Rectal smooth muscle tissue (tissue), 1 donor: ENCODE measurements around the gene SGO2.
"Not testable (repeated sequence)": the region's sequence is repeated elsewhere in the genome, so short reads cannot be mapped to it uniquely, and the experiment has no call there.

ENCODE experiments used
- H3K27ac ChIP-seq: one replicate; pipeline ENCODE4 v1.7.0; 2013; ENCODE audit warnings: low read depth, low read length, inconsistent platforms
- H3K27me3 ChIP-seq: one replicate; pipeline ENCODE4 v1.7.0; 2013; ENCODE audit warnings: low read length; ENCODE audit not compliant: control insufficient read depth, insufficient read depth
- H3K36me3 ChIP-seq: one replicate; pipeline ENCODE4 v1.7.0; 2013; ENCODE audit warnings: low read length; ENCODE audit not compliant: control insufficient read depth, insufficient read depth
- H3K4me1 ChIP-seq: one replicate; pipeline ENCODE4 v1.7.0; 2013; ENCODE audit warnings: low read length; ENCODE audit not compliant: control insufficient read depth, insufficient read depth
- H3K4me3 ChIP-seq: one replicate; pipeline ENCODE4 v1.7.0; 2013; ENCODE audit warnings: low read length
- H3K9ac ChIP-seq: one replicate; pipeline ENCODE4 v1.7.0; 2013; ENCODE audit warnings: low read length

The SGO2 gene

DNA sequence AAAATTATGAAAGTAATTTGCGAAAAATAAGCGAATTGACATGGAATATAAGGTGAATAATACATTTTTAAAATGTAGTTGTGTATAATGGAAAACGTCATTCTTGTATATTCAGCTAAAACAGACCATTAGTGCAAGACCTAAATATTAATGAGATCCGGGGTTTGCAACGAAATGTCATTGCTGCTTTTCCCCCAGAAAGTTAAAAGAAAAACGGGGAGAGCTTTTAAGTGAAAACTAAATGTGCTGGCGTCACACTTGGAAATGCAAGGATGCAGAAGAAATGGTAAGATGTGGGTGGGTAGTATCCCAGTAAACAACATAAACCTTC lies 491 bp upstream of the SGO2 start:
- no peaks in the 10 kb centered on the region for H3K36me3 ChIP-seq
- H3K4me1 ChIP-seq: peaks cover 4% of the 10 kb centered on the region
- peak overlapping the region; percentile 91 for H3K4me3 ChIP-seq
- peak overlapping the region; percentile 33 for H3K27ac ChIP-seq
- H3K9ac ChIP-seq: no peak overlapping the region
- H3K27me3 ChIP-seq: no peaks in the 10 kb centered on the region

DNA sequence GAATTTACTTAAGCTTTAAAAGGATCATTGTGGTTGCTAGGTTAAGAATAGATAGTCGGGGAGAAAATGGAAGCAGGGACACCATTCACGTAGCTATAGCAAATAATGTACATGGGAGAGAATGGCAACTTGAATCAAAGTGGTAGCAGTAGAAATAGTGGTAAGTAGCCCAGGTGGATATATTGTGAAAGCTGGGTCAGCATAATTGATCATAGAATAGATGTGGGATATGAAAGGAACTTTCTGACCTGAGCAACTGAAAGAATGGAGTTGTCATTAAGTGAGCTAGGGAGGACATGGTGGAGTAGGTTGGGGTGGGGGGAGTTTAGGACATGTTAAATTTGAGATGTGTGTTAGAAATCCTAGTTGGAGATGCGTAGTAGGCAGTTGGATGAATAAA lies 2.2 kb downstream of the SGO2 start:
- H3K27ac ChIP-seq: no peak overlapping the region
- no peak overlapping the region for H3K9ac ChIP-seq
- no peaks in the 10 kb centered on the region for H3K36me3 ChIP-seq
- no peak overlapping the region for H3K4me3 ChIP-seq
- no peaks in the 10 kb centered on the region for H3K27me3 ChIP-seq
- peaks cover 4% of the 10 kb centered on the region for H3K4me1 ChIP-seq

DNA sequence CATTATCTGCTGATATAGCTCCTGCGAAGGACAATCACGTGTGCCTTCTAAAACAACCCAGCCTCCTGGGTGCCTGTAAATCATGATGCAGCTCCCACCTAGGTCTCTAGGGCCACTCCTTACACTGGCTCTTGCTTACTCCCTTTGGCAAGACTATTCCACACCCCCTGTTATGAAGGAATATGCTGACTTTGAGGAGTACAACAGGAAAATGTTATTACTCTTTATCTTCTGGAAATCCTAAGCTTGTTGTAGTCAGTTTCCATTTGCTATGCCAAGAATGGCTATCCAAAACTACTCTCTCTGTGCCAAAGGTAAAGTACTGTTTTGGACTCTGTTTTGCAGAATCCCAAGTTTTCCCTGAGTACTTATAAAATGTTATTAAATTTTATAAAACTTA lies 7.7 kb downstream of the SGO2 start:
- Histone ChIP-seq H3K4me3 (no peak overlapping the region), H3K36me3 (no peaks in the 10 kb centered on the region), H3K27ac (no peak overlapping the region), H3K27me3 (no peaks in the 10 kb centered on the region), H3K4me1 (no peaks in the 10 kb centered on the region), H3K9ac (no peak overlapping the region)

DNA sequence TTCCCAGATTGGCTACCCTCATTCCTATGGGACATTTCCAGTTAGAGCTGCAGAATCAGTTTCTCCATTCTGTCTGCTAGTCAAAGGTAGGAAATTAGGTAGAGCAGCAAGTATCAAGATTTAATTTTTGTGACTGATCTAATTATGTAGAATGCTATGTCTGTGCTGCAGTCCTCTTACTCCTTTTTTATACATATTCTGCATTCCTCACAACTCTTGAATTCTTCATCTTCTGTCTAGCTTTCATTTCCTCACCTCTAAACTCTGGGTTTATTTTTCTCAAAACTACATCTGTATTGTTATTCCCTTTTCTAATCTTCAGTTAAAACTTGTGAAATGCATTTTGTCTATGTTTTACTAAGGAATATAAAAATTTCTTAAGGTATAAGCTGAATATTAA lies 8.6 kb downstream of the SGO2 start:
- H3K27me3 ChIP-seq: no peaks in the 10 kb centered on the region
- no peaks in the 10 kb centered on the region for H3K4me1 ChIP-seq
- H3K36me3 ChIP-seq: no peaks in the 10 kb centered on the region
- no peak overlapping the region for H3K9ac ChIP-seq
- no peak overlapping the region for H3K27ac ChIP-seq
- H3K4me3 ChIP-seq: no peak overlapping the region

DNA sequence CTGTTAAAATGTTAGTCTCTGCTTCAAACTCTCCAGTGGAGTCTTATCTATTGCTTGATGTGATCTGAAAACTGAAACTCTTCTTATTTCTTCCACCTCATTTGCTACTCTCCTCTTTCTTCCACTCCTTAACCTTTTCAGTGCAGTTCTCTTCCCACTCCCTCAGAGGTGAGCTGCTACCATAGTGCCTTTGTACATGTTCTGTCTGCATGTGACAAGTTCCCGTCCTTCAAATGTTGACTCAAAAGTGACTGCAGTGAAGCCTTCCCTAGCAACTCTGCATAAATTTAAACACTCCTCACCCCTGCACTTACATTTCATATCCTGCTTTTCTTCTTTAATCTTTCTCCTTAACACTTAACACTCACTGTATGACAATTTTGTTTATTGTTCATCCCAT lies 12.1 kb downstream of the SGO2 start:
- H3K4me3 ChIP-seq: no peak overlapping the region
- H3K27ac ChIP-seq: no peak overlapping the region
- H3K9ac ChIP-seq: no peak overlapping the region
- H3K4me1 ChIP-seq: no peaks in the 10 kb centered on the region
- no peaks in the 10 kb centered on the region for H3K36me3 ChIP-seq
- no peaks in the 10 kb centered on the region for H3K27me3 ChIP-seq

DNA sequence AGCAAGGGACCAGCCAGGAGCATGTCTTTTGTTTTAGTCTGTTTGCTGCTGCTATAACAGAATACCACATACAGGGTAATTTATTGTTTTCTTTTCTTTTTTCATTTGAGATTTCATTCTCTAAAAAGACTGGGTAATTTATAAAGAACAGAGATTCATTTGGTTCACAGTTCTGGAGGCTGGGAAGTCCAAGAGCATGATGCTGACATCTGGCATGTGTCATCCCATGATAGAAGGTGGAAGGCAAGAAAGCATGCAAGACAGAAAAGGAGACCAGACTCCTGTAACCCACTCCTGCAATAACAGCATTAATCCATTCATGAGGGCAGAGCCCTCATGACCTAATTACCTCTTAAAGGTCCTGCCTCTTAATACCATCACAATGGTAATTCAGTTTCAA lies 14.8 kb downstream of the SGO2 start:
- no peak overlapping the region for H3K27ac ChIP-seq
- H3K36me3 ChIP-seq: no peaks in the 10 kb centered on the region
- H3K27me3 ChIP-seq: no peaks in the 10 kb centered on the region
- no peaks in the 10 kb centered on the region for H3K4me1 ChIP-seq
- H3K4me3 ChIP-seq: no peak overlapping the region
- no peak overlapping the region for H3K9ac ChIP-seq

DNA sequence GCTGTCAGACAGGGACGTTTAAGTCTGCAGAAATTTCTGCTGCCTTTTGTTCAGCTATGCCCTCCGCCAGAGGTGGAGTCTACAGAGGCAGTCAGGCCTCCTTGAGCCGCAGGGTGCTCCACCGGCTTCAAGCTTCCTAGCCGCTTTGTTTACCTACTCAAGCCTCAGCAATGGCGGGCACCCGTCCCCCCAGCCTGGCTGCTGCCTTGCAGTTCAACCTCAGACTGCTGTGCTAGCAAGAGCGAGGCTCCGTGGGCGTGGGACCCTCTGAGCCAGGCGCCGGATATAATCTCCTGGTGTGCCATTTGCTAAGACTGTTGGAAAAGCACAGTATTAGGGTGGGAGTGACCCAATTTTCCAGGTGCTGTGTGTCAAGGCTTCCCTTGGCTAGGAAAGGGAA lies 40.6 kb downstream of the SGO2 start:
- not testable (repeated sequence) for H3K27ac ChIP-seq, H3K9ac ChIP-seq, H3K4me1 ChIP-seq, H3K27me3 ChIP-seq, H3K4me3 ChIP-seq, H3K36me3 ChIP-seq

DNA sequence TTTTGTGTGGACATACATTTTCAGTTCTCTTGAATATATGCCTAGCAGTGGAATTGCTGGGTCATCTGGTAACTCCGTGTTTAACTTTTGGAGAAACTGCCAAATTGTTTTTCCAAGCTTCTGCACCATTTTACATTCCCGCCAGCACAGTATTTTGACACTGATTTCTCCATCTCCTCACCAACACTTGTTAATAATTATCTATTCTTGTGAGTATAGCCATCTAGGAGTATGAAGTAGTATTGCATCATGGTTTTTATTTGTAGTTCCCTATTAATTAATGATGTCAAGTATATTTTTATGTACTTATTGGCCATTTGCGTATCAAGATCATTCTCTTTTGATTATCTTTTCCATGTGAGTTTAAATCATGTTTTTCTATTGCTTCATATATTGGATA lies 41.9 kb downstream of the SGO2 start:
- Histone ChIP-seq H3K27ac (no peak overlapping the region), H3K36me3 (no peaks in the 10 kb centered on the region), H3K4me1 (no peaks in the 10 kb centered on the region), H3K27me3 (no peaks in the 10 kb centered on the region), H3K9ac (no peak overlapping the region), H3K4me3 (no peak overlapping the region)

DNA sequence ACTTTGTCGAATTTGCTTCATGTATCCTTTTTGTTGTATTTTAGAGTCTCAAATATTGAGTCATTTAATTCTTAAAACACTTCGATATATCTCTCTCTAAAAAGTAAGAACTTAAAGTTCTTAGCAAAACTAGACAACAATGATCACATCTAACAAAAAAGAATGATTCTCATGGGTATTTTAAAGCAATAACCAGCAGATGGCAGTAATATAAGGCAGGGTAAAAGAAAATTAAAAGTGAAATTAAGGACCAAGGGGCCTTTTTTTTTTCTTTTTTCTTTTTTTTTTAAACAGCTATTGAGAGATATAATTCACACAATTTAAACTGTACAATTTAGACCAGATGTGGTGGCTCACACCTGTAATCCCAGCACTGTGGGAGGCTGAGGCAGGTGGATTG lies 50.0 kb downstream of the SGO2 start:
- H3K9ac ChIP-seq: no peak overlapping the region
- no peak overlapping the region for H3K4me3 ChIP-seq
- H3K27me3 ChIP-seq: no peaks in the 10 kb centered on the region
- H3K36me3 ChIP-seq: no peaks in the 10 kb centered on the region
- no peaks in the 10 kb centered on the region for H3K4me1 ChIP-seq
- no peak overlapping the region for H3K27ac ChIP-seq

DNA sequence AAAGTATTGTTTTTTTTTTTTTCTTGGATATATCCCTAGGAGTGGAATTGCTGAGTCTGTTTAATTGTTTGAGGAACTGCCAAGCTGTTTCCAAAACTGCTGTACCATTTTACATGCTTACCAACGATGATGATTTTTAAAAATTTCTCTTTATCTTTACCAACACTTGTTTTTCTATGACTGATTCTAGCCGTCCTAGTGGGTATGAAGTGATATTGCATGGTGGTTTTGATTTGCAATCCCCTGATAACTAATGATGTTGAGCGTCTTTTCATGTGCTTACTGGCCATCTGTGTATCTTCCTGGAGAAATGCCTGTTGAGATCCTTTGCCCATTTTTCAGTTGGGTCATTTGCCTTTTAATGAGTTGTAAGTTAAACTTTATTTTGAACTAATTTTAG lies 51.0 kb downstream of the SGO2 start:
- H3K9ac ChIP-seq: no peak overlapping the region
- no peaks in the 10 kb centered on the region for H3K36me3 ChIP-seq
- no peaks in the 10 kb centered on the region for H3K27me3 ChIP-seq
- H3K4me1 ChIP-seq: no peaks in the 10 kb centered on the region
- H3K27ac ChIP-seq: no peak overlapping the region
- H3K4me3 ChIP-seq: no peak overlapping the region

DNA sequence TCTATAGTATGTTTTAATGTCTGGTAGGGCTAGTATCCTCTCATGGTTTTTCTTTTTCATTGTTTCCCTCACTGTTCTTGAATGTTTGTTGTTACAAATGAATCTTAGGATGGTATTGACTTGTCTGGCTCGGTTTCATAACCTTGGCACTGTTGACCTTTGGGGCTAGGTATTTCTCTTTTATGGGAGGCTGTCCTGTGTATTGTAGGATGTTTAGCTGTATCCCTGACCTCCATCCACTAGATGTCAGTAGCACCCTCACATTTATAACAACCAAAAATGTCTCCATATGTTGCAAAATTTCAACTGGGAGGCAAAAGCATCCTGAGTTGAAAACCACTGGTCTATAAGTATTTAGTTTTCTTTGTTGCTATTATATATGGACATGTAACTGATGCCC lies 52.8 kb downstream of the SGO2 start:
- H3K9ac ChIP-seq: no peak overlapping the region
- H3K36me3 ChIP-seq: no peaks in the 10 kb centered on the region
- no peaks in the 10 kb centered on the region for H3K4me1 ChIP-seq
- no peaks in the 10 kb centered on the region for H3K27me3 ChIP-seq
- H3K4me3 ChIP-seq: no peak overlapping the region
- H3K27ac ChIP-seq: no peak overlapping the region

DNA sequence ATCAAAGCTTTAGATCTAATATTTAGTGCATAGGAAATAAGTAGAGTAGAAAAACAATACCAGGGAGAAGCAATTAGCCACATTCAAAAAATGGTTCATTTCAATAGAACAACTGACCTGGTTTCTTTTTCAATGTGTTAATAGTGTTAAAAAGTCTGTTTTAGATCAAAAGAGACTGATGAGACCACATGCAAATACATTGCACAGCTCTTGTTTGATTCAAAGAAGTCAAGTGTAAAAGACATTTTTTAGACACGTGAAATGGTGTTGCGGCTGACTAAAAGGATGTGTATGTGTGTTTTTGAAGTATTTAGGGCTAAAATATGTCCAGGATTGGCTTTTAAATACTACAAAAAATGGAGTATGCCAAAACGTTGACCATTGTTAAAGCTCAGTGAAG lies 58.6 kb downstream of the SGO2 start:
- no peaks in the 10 kb centered on the region for H3K27me3 ChIP-seq
- H3K4me3 ChIP-seq: no peak overlapping the region
- no peak overlapping the region for H3K27ac ChIP-seq
- no peak overlapping the region for H3K9ac ChIP-seq
- no peaks in the 10 kb centered on the region for H3K36me3 ChIP-seq
- no peaks in the 10 kb centered on the region for H3K4me1 ChIP-seq

DNA sequence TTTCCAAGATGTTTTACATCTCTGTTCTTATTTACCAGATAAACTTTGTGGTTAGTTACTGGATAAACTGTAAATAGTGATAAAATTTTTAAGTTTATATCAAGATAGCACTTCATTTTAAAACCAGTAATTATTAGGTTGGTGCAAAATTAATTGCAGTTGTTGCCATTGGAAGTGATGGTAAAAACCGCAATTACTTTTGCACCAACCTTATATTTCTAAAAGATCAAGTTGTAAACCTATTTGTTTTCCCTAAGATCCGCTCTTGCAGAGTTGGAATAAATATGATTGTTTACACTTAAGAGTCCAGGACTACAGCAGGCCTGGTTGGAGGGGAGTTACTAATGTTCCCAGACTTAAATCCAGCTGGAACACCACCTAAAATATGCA lies 59.3 kb downstream of the SGO2 start:
- Histone ChIP-seq H3K4me1 (no peaks in the 10 kb centered on the region), H3K4me3 (peak overlapping the region; percentile 75), H3K27me3 (no peaks in the 10 kb centered on the region), H3K9ac (no peak overlapping the region), H3K27ac (no peak overlapping the region), H3K36me3 (no peaks in the 10 kb centered on the region)
